Spleen (tissue), 11 donors: ENCODE data around the gene RPTOR. TPM values are rescaled to one million over a fixed set of nuclear protein-coding genes. Genes with fewer than 3 reads are reported as not detected.
A peak's percentile ranks its signal among the peaks of the same experiment; 100 is the strongest.

Experiments used
- DNase-seq: peaks from one replicate; pipeline ENCODE4 v3.0.0-alpha.2; 2020
- H3K27ac ChIP-seq, 8 donors: fragments of 200-600 bp; sonication (generic) in 7 of 8; 1 replicate in 4 of 8; 2 replicates in 4 of 8; pipeline versions ENCODE4 v1.5.0 to v1.8.0; 2016 to 2021; ENCODE audit warnings: inconsistent platforms in 4 of 8, mild to moderate bottlenecking in 4 of 8, moderate library complexity in 1 of 8
- H3K27me3 ChIP-seq, 7 donors: fragments of 200-600 bp; sonication (generic) in 6 of 7; replicated peaks in 1 of 7; 1 replicate in 4 of 7; 2 replicates in 3 of 7; pipeline versions ENCODE4 v1.5.0 to v1.8.0; 2016 to 2021; ENCODE audit warnings: inconsistent platforms in 3 of 7, mild to moderate bottlenecking in 1 of 7
- H3K36me3 ChIP-seq, 6 donors: fragments of 200-600 bp; sonication (generic) in 5 of 6; 1 replicate in 4 of 6; 2 replicates in 2 of 6; pipeline versions ENCODE4 v1.5.0 to v1.8.0; 2016 to 2021; ENCODE audit warnings: inconsistent platforms in 2 of 6
- H3K4me1 ChIP-seq, 6 donors: fragments of 200-600 bp; sonication (generic) in 5 of 6; 1 replicate in 3 of 6; 2 replicates in 3 of 6; pipeline versions ENCODE4 v1.5.0 to v1.8.0; 2016 to 2021; ENCODE audit warnings: inconsistent platforms in 3 of 6
- H3K4me3 ChIP-seq, 8 donors: fragments of 200-600 bp; sonication (generic) in 7 of 8; 1 replicate in 4 of 8; 2 replicates in 4 of 8; pipeline versions ENCODE4 v1.5.0 to v1.8.0; 2016 to 2021; ENCODE audit warnings: inconsistent platforms in 4 of 8, mild to moderate bottlenecking in 4 of 8, moderate library complexity in 2 of 8
- H3K9me3 ChIP-seq, 8 donors: fragments of 200-600 bp; sonication (generic) in 7 of 8; 1 replicate in 4 of 8; 2 replicates in 4 of 8; pipeline versions ENCODE4 v1.5.0 to v1.8.0; 2016 to 2021; ENCODE audit warnings: inconsistent platforms in 4 of 8
- POLR2A ChIP-seq, 3 donors: fragments of 450-650 bp; IDR thresholded peaks; one replicate each; pipeline ENCODE4 v1.5.1; 2017; ENCODE audit warnings: antibody characterized with exemption in 3 of 3, mild to moderate bottlenecking in 1 of 3
- POLR2AphosphoS5 ChIP-seq, 3 donors: sonication (generic); formaldehyde crosslinking; IDR thresholded peaks; one replicate each; pipeline ENCODE4 v1.5.1; 2017; ENCODE audit warnings: antibody characterized with exemption in 3 of 3
- WGBS, 5 donors: extraction: QIAGEN DNeasy Blood & Tissue Kit in 3 of 5; methylation state at CpG; one replicate each; pipeline versions ENCODE4 v1.1.5 to v1.1.7; 2013 to 2018; 5-methylcytosine and 5-hydroxymethylcytosine counted together
- intact Hi-C: fragments of 100-400 bp; cut with DNase I; formaldehyde crosslinking; loops from one replicate; pipeline ENCODE4 v1.15.0; 2023; ENCODE audit warnings: low total_unique reads
- polyA plus RNA-seq, 3 donors: library from polyadenylated mRNA; stranded (reverse); fragments of 200-250 nt; gene quantifications; one replicate each; pipeline ENCODE4 v1.2.1, GENCODE V29; 2013
- total RNA-seq, 7 donors: library from RNA; depleted of rRNA in 3 of 7; stranded (reverse); fragments of >200 nt in 3 of 7; fragmentation: NEBNext Ultra II Directional in 4 of 7; extraction: Animal tissue kit (Norgen Biotek cat#: 25700) in 4 of 7; gene quantifications; one replicate each; pipeline versions ENCODE4 v1.1.0 to v1.2.1, GENCODE V29; 2016 to 2021
- TF ChIP-seq, protein P1 (sequence below), 11 experiments: fragments of 200-600 bp in 7 of 11; fragments of 450-650 bp in 4 of 11; sonication (generic) in 4 of 11; IDR thresholded peaks in 8 of 11; conservative IDR thresholded peaks in 3 of 11; 1 replicate in 7 of 11; 2 replicates in 4 of 11; pipeline versions ENCODE4 v1.4.0 to v1.8.0; 2016 to 2021; ENCODE audit warnings: antibody characterized with exemption in 11 of 11, inconsistent platforms in 4 of 11, mild to moderate bottlenecking in 1 of 11
- donor health status: healthy with polysubstance abuse.
- donor health status: DM: no; HTN: no; CAD: no; lungs with moderate emphysema.
- donor health status: DM: no; HTN: no; CAD: no.
- donor health status: Bipolar disorder and iron deficiency.
- donor health status: healthy.
- donor health status: DM: no; HTN: no; CAD: no.
- donor health status: DM: yes; HTN: yes; CAD: no.

RPTOR gene
- total and polyA plus RNA-seq, 10 donors: 3.1 to 61.2 (median 40.7) TPM

DNA sequence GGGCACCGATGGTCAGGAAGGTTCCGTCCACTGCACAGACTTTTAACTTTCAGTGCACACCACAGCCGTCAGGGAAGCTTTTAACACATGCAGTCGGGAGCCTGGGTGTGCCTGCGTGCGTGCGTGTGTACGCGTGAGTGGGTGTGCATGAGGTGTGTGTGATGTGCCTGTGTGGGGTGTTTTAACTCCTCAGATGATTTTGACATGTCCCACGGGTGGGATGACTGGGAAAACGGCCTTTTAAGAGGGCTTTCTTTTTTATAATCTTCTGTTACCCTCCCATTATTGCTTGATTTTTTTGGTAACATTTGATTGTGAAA is 294.3 kb downstream of the RPTOR start:
- no peaks in the 10 kb centered on the region for H3K9me3 ChIP-seq
- no peak overlapping the region for H3K4me3 ChIP-seq
- peak; percentile 20 for DNase-seq
- H3K27ac ChIP-seq: no peak overlapping the region
- no peaks in the 10 kb centered on the region for H3K27me3 ChIP-seq
- H3K36me3 ChIP-seq: peaks cover 0 to 29% (median 5%) of the 10 kb centered on the region in 6 donors
- intact Hi-C loops: no loop called here
- TF ChIP-seq POLR2A (IDR thresholded peaks at IDR 0.05) (no peak), POLR2AphosphoS5 (IDR thresholded peaks at IDR 0.05) (no peak)
- 83 to 98% (median 94%) methylated on average over 11 of the region's 11 CpGs for WGBS, 5 donors
- H3K4me1 ChIP-seq: peaks cover 0 to 12% (median under 1%) of the 10 kb centered on the region in 6 donors

DNA sequence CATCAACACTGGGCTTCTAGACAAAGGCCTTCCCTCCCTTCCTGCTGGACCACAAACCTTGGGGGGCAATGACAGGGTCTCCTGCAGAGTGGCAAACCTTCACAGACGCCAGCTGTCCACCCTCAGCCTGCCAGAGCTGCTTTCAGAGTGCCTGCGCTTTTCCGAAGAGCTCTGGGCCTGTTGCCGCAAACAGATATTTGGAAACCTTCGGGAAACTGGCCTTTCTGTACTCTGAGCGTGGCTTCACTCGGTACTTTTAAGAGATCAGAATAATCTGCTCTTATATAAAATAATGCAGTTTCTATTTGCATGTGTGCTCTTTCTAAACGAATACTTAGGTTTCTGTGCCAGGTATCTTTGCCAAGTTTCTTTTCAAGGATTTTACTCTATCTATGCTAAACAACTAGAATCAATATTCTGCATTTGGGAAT is 294.9 kb downstream of the RPTOR start:
- no peaks in the 10 kb centered on the region for H3K27me3 ChIP-seq
- H3K36me3 ChIP-seq: peaks cover 0 to 31% (median 5%) of the 10 kb centered on the region in 6 donors
- TF ChIP-seq, protein P1, sequence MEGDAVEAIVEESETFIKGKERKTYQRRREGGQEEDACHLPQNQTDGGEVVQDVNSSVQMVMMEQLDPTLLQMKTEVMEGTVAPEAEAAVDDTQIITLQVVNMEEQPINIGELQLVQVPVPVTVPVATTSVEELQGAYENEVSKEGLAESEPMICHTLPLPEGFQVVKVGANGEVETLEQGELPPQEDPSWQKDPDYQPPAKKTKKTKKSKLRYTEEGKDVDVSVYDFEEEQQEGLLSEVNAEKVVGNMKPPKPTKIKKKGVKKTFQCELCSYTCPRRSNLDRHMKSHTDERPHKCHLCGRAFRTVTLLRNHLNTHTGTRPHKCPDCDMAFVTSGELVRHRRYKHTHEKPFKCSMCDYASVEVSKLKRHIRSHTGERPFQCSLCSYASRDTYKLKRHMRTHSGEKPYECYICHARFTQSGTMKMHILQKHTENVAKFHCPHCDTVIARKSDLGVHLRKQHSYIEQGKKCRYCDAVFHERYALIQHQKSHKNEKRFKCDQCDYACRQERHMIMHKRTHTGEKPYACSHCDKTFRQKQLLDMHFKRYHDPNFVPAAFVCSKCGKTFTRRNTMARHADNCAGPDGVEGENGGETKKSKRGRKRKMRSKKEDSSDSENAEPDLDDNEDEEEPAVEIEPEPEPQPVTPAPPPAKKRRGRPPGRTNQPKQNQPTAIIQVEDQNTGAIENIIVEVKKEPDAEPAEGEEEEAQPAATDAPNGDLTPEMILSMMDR (IDR thresholded peaks at IDR 0.05 in 8 of 11, conservative IDR thresholded peaks at IDR 0.05 in 3 of 11): no peak
- no peak for TF ChIP-seq POLR2AphosphoS5 (IDR thresholded peaks at IDR 0.05)
- TF ChIP-seq POLR2A (IDR thresholded peaks at IDR 0.05): no peak
- H3K9me3 ChIP-seq: no peaks in the 10 kb centered on the region
- intact Hi-C loops: no loop called here
- no peak overlapping the region for H3K27ac ChIP-seq
- DNase-seq: peak; percentile 38
- H3K4me3 ChIP-seq: no peak overlapping the region
- H3K4me1 ChIP-seq: peaks cover 0 to 8% (median 0%) of the 10 kb centered on the region in 6 donors
- WGBS, 5 donors: 86 to 94% (median 94%) methylated on average over 8 of the region's 8 CpGs

DNA sequence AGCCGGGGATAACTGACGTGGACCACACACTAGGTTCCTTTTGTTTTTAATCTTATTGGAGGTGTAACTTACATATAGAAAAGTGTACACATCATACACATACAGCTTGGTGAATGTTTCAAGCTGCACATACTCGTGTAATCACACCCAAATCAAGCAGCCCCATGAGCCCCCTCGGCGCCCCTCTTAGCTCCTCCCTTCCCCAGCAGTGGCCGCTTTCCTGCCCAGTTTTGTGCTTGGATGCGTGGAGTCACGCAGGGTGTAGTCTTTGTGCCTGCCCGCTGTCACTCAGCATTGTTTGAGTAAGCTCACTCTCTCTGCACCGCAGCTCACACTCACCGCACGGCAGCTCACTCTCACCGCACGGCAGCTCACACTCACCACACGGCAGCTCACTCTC is 295.3 kb downstream of the RPTOR start:
- TF ChIP-seq POLR2A (IDR thresholded peaks at IDR 0.05) (no peak), POLR2AphosphoS5 (IDR thresholded peaks at IDR 0.05) (no peak)
- TF ChIP-seq, protein P1 (IDR thresholded peaks at IDR 0.05 in 8 of 11, conservative IDR thresholded peaks at IDR 0.05 in 3 of 11): no peak
- no peak overlapping the region for H3K27ac ChIP-seq
- H3K4me1 ChIP-seq: peaks cover 0 to 11% (median 0%) of the 10 kb centered on the region in 6 donors
- DNase-seq: peak; percentile 31
- intact Hi-C loops: no loop called here
- H3K27me3 ChIP-seq: no peaks in the 10 kb centered on the region
- H3K4me3 ChIP-seq: no peak overlapping the region
- H3K9me3 ChIP-seq: no peaks in the 10 kb centered on the region
- peaks cover 0 to 36% (median 5%) of the 10 kb centered on the region in 6 donors for H3K36me3 ChIP-seq
- 91 to 97% (median 95%) methylated on average over 15 of the region's 15 CpGs for WGBS, 5 donors

DNA sequence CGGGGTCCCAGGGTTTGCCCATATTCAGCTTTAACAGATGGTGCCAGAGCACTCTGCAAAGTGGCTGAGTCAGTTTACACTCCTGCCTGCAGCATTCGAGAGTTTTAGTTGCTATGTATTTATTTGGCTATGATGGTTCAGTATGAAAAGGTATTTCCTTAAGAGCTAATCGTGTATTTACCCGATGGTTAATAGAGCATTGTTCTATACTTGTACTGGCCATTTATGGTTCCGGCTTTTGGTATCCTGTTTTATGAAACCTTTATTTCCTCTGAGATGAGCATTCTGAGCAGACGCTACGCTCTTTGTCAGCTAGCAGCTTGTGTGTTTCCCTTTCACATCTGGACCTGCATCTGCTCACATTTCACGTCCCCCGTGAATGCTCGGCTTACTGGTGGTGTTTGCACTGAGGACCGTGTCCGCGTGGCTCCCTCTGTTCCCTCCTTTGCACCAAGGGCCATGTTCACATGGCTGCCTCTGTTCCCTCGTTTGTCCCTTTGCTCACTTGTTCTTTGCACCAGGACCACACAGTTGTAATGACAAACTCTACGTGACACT is 297.9 kb downstream of the RPTOR start:
- TF ChIP-seq POLR2A (IDR thresholded peaks at IDR 0.05): no peak
- no peak for TF ChIP-seq POLR2AphosphoS5 (IDR thresholded peaks at IDR 0.05)
- TF ChIP-seq, protein P1 (IDR thresholded peaks at IDR 0.05 in 8 of 11, conservative IDR thresholded peaks at IDR 0.05 in 3 of 11): no peak
- H3K27me3 ChIP-seq: no peaks in the 10 kb centered on the region
- WGBS, 5 donors: 83 to 93% (median 87%) methylated on average over 15 of the region's 15 CpGs
- peak; percentile 16 for DNase-seq
- H3K27ac ChIP-seq: no peak overlapping the region
- H3K4me1 ChIP-seq: peaks cover 0 to 28% (median 11%) of the 10 kb centered on the region in 6 donors
- intact Hi-C loops: no loop called here
- H3K4me3 ChIP-seq: no peak overlapping the region
- peaks cover 0 to 54% (median 10%) of the 10 kb centered on the region in 6 donors for H3K36me3 ChIP-seq
- no peaks in the 10 kb centered on the region for H3K9me3 ChIP-seq
